ENCODE results near the gene CDK11B.

CDK11B gene

GRCh38 chr1:1615256-1616044, 43.4 kb downstream of the CDK11B start, which contains the start of gene MIB2:
MIB2 (plus strand) TSS chr1:1615500; CDS start chr1:1623453, 7,953 bp downstream.
- peak; percentile 100 for DNase-seq (ENCODE audit: low spot score)

DNA sequence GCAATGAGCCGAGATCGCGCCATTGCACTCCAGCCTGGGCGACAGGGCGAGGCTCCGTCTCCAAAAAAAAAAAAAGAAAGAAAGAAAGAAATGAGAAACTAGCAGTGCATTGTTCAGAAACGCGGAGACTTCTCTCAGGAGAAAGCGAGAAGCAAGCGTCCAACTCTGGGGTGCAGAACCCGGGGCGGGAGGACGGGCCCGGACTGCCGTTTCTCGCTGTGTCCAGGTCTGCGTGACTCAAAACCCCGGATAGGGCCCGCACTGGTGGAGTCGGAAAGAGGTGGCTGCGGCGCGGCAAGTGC, 43.9 kb downstream of the CDK11B start:
- DNase-seq (ENCODE audit: low spot score) = no peak

DNA sequence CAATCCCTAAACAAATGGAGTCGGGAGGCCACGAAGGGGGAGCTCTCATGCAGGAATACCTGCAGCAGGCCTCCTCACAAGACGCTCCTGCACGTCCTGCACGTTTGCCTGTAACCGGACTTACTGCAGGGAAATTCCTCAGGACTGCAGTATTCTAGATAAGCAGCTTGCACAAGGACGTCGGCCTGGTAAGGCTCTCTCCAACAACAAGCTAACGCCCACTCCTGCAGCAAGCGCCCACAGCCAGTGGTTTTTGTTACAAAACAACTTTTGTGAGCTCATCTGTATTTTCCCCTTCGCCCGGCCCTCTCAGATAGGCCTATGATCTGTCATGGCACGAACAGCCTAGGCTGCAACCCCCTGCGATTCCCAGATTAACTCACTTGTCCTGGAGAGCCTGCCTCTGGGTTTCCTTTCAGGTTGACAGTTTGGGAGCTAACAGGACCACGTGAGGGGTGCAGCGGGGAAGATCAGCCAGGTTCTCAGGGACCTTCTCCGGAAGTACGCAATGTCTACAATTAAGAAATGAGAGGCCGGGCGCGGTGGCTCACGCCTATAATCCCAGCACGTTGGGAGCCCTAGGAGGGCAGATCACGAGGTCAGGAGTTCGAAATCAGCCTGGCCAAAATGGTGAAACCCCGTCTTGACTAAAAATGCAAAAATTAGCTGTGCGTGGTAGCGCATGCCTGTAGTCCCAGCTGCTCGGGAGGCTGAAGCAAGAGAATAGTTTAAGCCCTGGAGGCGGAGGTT, 44.4 kb downstream of the CDK11B start:
- DNase-seq (ENCODE audit: low spot score) = peak; percentile 65

- no peak for DNase-seq (ENCODE audit: low spot score)
These were observed 45.2 kb downstream of the CDK11B start for GRCh38 chr1:1613509-1614082.

- no peak for DNase-seq (ENCODE audit: low spot score)
These were observed 46.8 kb downstream of the CDK11B start for GRCh38 chr1:1612104-1612400.

DNA sequence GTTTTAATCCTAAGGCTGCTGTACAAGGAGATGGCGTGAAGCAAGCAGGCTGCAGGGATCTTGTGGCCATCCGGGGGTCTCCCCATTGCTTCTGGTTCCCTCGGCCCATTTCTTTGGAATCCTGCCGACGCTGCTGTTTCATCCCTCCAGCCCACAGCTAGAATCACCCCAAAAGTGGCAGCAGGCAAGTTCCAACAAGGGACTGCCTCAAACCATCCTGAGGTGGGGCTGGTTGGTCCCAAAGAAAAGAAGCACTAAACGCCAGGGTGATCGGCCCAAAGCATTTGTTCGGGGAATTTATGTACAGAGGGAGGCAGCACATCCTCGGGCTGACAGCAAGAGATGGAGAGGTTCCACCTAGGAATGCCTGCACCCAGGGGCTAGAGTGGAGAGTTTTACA, 48.0 kb downstream of the CDK11B start:
- DNase-seq (ENCODE audit: low spot score) = no peak

GRCh38 chr1:1609822-1610485, 48.9 kb downstream of the CDK11B start:
- no peak for DNase-seq (ENCODE audit: low spot score)

- no peak for DNase-seq (ENCODE audit: low spot score)
These were observed 52.6 kb downstream of the CDK11B start for GRCh38 chr1:1606232-1606631.

GRCh38 chr1:1605724-1606123, 53.1 kb downstream of the CDK11B start:
- no peak for DNase-seq (ENCODE audit: low spot score)

- DNase-seq (ENCODE audit: low spot score) = no peak
These were observed 53.7 kb downstream of the CDK11B start for GRCh38 chr1:1605034-1605591.

DNA sequence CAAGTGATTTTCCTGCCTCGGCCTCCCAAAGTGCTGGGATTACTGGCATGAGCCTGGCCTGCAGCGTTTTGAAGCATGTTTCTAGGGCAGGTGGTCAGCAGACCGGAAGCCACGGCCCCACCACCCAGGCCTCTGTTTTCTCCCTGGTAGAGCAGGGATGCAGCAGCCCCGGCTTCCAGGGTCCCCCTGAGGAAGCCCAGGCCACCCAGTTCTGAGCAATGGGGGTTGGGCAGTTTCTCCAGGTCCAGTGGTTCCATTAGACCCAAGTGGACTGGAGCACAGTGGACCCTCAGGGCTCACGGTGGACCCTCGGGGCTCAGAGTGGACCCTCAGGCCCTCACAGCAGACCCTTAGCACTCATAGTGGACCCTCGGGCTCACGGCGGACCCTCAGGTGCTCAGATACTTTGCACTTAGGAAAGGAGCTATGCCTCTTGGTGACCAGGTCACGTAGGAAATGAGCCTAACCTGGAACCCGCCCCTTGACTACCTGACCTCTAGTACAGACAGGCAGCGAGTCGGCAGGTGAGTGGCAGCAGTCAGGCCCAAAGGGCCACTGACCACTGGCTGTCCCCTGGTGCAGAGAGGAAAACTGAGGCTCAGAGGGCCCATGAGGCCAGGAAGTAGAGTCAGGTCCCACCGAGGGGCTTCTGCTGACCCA, 54.3 kb downstream of the CDK11B start:
- no peak for DNase-seq (ENCODE audit: low spot score)

- DNase-seq (ENCODE audit: low spot score) = no peak
These were observed 55.0 kb downstream of the CDK11B start for GRCh38 chr1:1603671-1604373.

DNA sequence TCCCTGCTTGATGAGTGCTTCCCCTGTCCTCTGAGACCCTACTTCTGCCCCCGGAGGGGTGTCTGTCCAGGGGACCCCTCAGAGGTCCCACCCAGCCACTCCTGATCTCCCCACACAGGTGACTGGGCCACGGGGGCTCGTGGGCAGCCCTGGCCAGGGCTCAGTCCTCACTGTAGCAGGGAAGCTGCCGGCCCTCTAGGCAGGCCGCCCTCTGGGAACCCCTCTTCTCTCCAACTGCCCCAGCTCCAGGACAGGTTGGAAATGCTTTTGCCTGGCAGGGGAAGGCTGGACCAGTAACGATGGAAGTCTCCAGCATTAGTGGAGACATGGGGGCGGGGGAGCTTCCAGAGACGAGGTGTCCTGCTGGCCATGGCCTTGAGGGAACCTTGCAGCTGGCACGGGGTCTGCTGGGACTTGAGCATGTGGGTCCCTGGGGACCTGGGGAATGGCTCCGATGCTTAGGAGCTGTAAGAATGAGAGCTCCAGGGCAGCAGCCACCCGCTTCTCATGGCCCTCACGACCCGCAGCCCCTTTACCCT, 55.8 kb downstream of the CDK11B start:
- no peak for DNase-seq (ENCODE audit: low spot score)

DNA sequence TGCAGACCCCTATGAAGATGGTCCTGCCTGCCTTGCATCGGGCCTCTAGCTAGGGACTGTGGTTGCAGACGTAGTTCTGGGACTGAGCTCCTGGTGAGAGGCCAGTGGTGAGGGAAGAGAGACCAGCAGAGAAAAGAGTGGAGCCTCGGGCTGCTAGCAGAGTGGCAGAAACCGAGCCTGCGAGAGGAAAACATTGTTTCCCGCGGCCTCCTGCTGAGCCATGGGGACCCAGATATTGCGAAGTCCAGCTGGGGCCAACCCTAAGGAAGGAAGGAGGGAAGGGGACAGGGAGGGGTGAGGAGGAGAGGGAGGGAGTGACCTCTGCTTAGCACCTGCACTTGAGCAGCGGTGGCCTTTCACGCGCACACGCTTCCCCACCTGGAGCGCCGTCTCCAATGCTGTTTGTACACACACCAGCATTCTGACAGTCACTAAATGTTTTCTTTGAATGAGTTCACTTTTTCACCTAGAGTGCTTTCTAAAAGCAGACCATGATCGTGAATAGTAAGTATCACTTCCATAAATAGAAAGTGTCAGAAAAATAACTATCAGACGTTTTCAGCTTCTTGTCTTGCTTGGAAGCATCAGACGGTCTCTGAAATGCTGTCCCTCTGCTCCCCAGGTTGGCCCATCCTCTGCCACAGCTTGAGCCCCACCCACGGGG, 56.4 kb downstream of the CDK11B start:
- DNase-seq (ENCODE audit: low spot score) = no peak

GRCh38 chr1:1601564-1602303, 57.1 kb downstream of the CDK11B start:
- no peak for DNase-seq (ENCODE audit: low spot score)

DNA sequence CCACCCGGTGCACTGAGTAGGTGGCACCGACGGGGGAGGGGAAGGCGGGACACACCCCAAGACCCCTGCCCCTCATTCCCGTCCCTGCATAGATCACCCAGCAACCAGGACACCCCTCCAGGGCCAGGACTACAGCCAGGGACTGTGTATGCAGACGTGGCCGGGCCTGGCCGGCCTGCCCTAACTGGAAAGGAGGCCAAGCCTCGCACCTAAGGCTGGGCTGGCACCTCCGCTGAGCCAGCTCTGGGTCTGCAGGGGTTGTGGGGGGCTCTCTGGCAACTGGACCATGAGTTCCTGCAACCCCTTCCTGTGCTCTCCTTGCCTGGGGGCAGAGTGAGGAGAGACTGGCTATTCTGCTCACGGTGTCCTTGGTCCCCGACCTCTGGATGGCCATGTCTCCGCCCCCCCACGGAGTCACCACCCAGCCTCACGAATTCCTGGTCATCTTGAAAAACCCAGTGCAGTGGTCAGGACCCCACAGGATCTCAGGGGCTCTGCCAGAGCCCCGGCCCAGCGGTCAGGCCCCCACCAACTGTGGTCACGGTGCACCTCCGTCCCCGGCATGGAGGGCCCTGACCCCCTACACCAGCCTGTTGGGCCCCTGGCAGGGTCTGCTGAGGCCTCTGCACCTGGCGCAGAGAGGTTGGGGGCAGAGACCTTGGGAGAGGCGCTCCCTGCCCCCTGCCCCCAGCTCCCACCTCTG, 57.8 kb downstream of the CDK11B start:
- no peak for DNase-seq (ENCODE audit: low spot score)

GRCh38 chr1:1599935-1600860, 58.6 kb downstream of the CDK11B start, which contains the start of gene FNDC10:
FNDC10 (minus strand) TSS chr1:1600135; CDS start chr1:1600015, 120 bp downstream.
- DNase-seq (ENCODE audit: low spot score) = no peak

Measured in AG08396 (cell line).